CD14-positive monocyte (primary cell): ENCODE results near the gene PAIP2. TPM values are rescaled to one million over a fixed set of nuclear protein-coding genes. Genes with fewer than 3 reads are reported as not detected.
"Not testable (repeated sequence)": the region's sequence is repeated elsewhere in the genome, so short reads cannot be mapped to it uniquely, and the experiment has no call there.

ENCODE experiments used
- DNase-seq, 3 donors: peaks; one replicate each; pipeline ENCODE4 v3.0.0-alpha.2; 2011 to 2022
- H2AFZ ChIP-seq: 2 replicates; pipeline ENCODE4 v1.6.0; 2012; ENCODE audit warnings: mild to moderate bottlenecking, low read depth, low read length, inconsistent platforms; ENCODE audit not compliant: insufficient read depth, poor library complexity, severe bottlenecking
- H3K27ac ChIP-seq, 2 donors: 1 replicate in 1 of 2; 2 replicates in 1 of 2; pipeline ENCODE4 v1.5.1; 2012 to 2013; ENCODE audit warnings: low read length in 2 of 2, control low read depth in 1 of 2, inconsistent platforms in 1 of 2, low read depth in 1 of 2, mild to moderate bottlenecking in 1 of 2
- H3K27me3 ChIP-seq, 2 donors: one replicate each; pipeline versions ENCODE4 v1.6.0 to v1.6.1; 2011 to 2013; ENCODE audit warnings: low read length in 2 of 2; ENCODE audit not compliant: control insufficient read depth in 2 of 2, insufficient read depth in 2 of 2
- H3K36me3 ChIP-seq, 2 donors: replicated peaks in 1 of 2; 1 replicate in 1 of 2; 2 replicates in 1 of 2; pipeline versions ENCODE4 v1.5.1 to v1.6.1; 2012 to 2013; ENCODE audit warnings: low read length in 2 of 2, control low read depth in 1 of 2, inconsistent platforms in 1 of 2, mild to moderate bottlenecking in 1 of 2; ENCODE audit not compliant: insufficient read depth in 2 of 2, control insufficient read depth in 1 of 2
- H3K4me1 ChIP-seq, 2 donors: 1 replicate in 1 of 2; 2 replicates in 1 of 2; pipeline versions ENCODE4 v1.5.1 to v1.6.1; 2012 to 2013; ENCODE audit warnings: low read length in 2 of 2, control low read depth in 1 of 2, inconsistent platforms in 1 of 2, mild to moderate bottlenecking in 1 of 2, moderate library complexity in 1 of 2; ENCODE audit not compliant: insufficient read depth in 2 of 2, control insufficient read depth in 1 of 2
- H3K4me2 ChIP-seq: replicated peaks from 2 replicates; pipeline ENCODE3; 2012; ENCODE audit warnings: low read length, moderate library complexity, mild to moderate bottlenecking; ENCODE audit not compliant: poor library complexity, severe bottlenecking; ENCODE audit errors: extremely low read depth
- H3K4me3 ChIP-seq, 3 experiments: fragments of 200-600 bp in 1 of 3; sonication (generic) in 1 of 3; replicated peaks in 1 of 3; 1 replicate in 2 of 3; 2 replicates in 1 of 3; pipeline ENCODE4 v1.5.1; 2011 to 2013; ENCODE audit warnings: low read length in 3 of 3, mild to moderate bottlenecking in 3 of 3, control low read depth in 2 of 3, low read depth in 2 of 3, inconsistent platforms in 1 of 3, moderate library complexity in 1 of 3
- H3K79me2 ChIP-seq: 2 replicates; pipeline ENCODE4 v1.6.0; 2012; ENCODE audit warnings: mild to moderate bottlenecking, control low read depth, inconsistent platforms, low read length, moderate library complexity; ENCODE audit not compliant: insufficient read depth
- H3K9ac ChIP-seq: 2 replicates; pipeline ENCODE4 v1.6.0; 2017; ENCODE audit warnings: low read length, mild to moderate bottlenecking; ENCODE audit not compliant: insufficient read depth, poor library complexity, severe bottlenecking
- H3K9me3 ChIP-seq, 2 donors: replicated peaks in 1 of 2; 1 replicate in 1 of 2; 2 replicates in 1 of 2; pipeline versions ENCODE4 v1.5.1 to v1.6.1; 2012 to 2013; ENCODE audit warnings: low read length in 2 of 2, control low read depth in 1 of 2; ENCODE audit not compliant: control insufficient read depth in 1 of 2, insufficient read depth in 1 of 2
- H4K20me1 ChIP-seq: 2 replicates; pipeline ENCODE4 v1.6.0; 2012; ENCODE audit warnings: mild to moderate bottlenecking, low read length, control low read depth, moderate library complexity; ENCODE audit not compliant: insufficient read depth
- H3K27ac Mint-ChIP-seq, 7 donors: one replicate each; pipeline ENCODE4 v1.8.0; 2020; ENCODE audit warnings: mild to moderate bottlenecking in 7 of 7, mixed read lengths in 7 of 7, moderate library complexity in 6 of 7, inconsistent platforms in 2 of 7
- H3K27me3 Mint-ChIP-seq, 3 donors: one replicate each; pipeline ENCODE4 v1.8.0; 2021 to 2022; ENCODE audit warnings: low read depth in 3 of 3, mild to moderate bottlenecking in 3 of 3, mixed read lengths in 3 of 3, moderate library complexity in 3 of 3, inconsistent platforms in 1 of 3
- H3K36me3 Mint-ChIP-seq, 2 donors: one replicate each; pipeline ENCODE4 v1.8.0; 2020; ENCODE audit warnings: mixed read lengths in 2 of 2, inconsistent platforms in 1 of 2, mild to moderate bottlenecking in 1 of 2
- H3K4me1 Mint-ChIP-seq: one replicate; pipeline ENCODE4 v1.8.0; 2020; ENCODE audit warnings: mild to moderate bottlenecking, mixed read lengths
- H3K4me3 Mint-ChIP-seq, 2 donors: one replicate each; pipeline ENCODE4 v1.8.0; 2020; ENCODE audit warnings: mild to moderate bottlenecking in 2 of 2, mixed read lengths in 2 of 2, moderate library complexity in 1 of 2
- H3K9me3 Mint-ChIP-seq, 7 donors: one replicate each; pipeline ENCODE4 v1.8.0; 2020 to 2022; ENCODE audit warnings: mixed read lengths in 7 of 7, mild to moderate bottlenecking in 6 of 7, moderate library complexity in 6 of 7, inconsistent platforms in 2 of 7
- WGBS: methylation state at CpG from one replicate; pipeline ENCODE4 v1.1.5; 2013; ENCODE audit warnings: missing lambda C conversion rate; ENCODE audit not compliant: insufficient coverage; 5-methylcytosine and 5-hydroxymethylcytosine counted together
- intact Hi-C, 2 donors: fragments of 100-400 bp; cut with micrococcal nuclease; formaldehyde crosslinking; loops; one replicate each; pipeline versions ENCODE4 v1.15.0 to v1.15.1; 2023
- polyA plus RNA-seq, 3 donors: library from polyadenylated mRNA; depleted of rRNA in 1 of 3; unstranded in 2 of 3; stranded (reverse) in 1 of 3; fragments of 300-500 nt in 2 of 3; fragments of >200 nt in 1 of 3; fragmentation: Illumina TruSeq in 2 of 3; gene quantifications; 1 replicate in 2 of 3; 2 replicates in 1 of 3; pipeline ENCODE4 v1.2.3, GENCODE V29; 2012 to 2021
- TF ChIP-seq, protein P1 (sequence below): fragments of 200-600 bp; IDR thresholded peaks from one replicate; pipeline ENCODE4 v1.8.0; 2022; ENCODE audit warnings: antibody characterized with exemption, mild to moderate bottlenecking

Gene PAIP2
- polyA plus RNA-seq, 3 donors = 68.3 to 325 (median 313) TPM

DNA sequence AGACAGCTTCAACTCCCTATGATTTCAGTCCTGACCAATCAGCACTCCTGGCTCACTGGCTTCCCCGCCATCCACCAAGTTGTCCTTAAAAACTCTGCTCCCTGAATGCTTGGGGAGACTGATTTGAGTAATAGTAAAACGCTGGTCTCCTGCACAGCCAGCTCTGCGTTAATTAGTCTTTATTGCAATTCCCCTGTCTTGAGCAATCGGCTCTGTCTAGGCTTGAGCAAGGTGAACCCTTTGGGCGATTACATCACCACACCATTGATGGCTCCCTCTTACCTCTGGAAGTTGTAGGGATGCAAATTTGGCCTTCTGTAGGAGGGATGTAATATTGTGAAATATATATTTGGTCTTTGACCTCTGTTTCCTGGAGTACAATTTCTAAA is 44.4 kb downstream of the PAIP2 start:
- intact Hi-C loops = no loop called here
- peak in 2 of 3 donors; percentile 36 to 41 for DNase-seq
- H3K9me3 ChIP-seq = no peaks in the 10 kb centered on the region
- H3K4me2 ChIP-seq = peak overlapping the region; percentile 36
- Mint-ChIP-seq H3K27ac (peak overlapping the region in 2 of 7 donors; percentile 23 to 60), H3K36me3 (no peaks in the 10 kb centered on the region), H3K27me3 (peaks cover 13 to 24% (median 15%) of the 10 kb centered on the region in 3 donors), H3K4me1 (peaks cover 42% of the 10 kb centered on the region), H3K9me3 (no peaks in the 10 kb centered on the region), H3K4me3 (peak overlapping the region in 1 of 2 donors; percentile 21)
- peaks cover 0 to 4% of the 10 kb centered on the region in 2 donors for H3K27me3 ChIP-seq
- H3K79me2 ChIP-seq = no peaks in the 10 kb centered on the region
- H3K4me3 ChIP-seq = peak overlapping the region in 1 of 3 experiments; percentile 86
- H3K27ac ChIP-seq = no peak overlapping the region
- no CpG with 5 or more reads among the region's 5 CpGs for WGBS
- TF ChIP-seq, protein P1, sequence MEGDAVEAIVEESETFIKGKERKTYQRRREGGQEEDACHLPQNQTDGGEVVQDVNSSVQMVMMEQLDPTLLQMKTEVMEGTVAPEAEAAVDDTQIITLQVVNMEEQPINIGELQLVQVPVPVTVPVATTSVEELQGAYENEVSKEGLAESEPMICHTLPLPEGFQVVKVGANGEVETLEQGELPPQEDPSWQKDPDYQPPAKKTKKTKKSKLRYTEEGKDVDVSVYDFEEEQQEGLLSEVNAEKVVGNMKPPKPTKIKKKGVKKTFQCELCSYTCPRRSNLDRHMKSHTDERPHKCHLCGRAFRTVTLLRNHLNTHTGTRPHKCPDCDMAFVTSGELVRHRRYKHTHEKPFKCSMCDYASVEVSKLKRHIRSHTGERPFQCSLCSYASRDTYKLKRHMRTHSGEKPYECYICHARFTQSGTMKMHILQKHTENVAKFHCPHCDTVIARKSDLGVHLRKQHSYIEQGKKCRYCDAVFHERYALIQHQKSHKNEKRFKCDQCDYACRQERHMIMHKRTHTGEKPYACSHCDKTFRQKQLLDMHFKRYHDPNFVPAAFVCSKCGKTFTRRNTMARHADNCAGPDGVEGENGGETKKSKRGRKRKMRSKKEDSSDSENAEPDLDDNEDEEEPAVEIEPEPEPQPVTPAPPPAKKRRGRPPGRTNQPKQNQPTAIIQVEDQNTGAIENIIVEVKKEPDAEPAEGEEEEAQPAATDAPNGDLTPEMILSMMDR = no peak
- H3K36me3 ChIP-seq = no peaks in the 10 kb centered on the region
- no peak overlapping the region for H3K9ac ChIP-seq
- no peak overlapping the region for H2AFZ ChIP-seq
- H4K20me1 ChIP-seq = no peaks in the 10 kb centered on the region
- peaks cover 22 to 30% of the 10 kb centered on the region in 2 donors for H3K4me1 ChIP-seq

DNA sequence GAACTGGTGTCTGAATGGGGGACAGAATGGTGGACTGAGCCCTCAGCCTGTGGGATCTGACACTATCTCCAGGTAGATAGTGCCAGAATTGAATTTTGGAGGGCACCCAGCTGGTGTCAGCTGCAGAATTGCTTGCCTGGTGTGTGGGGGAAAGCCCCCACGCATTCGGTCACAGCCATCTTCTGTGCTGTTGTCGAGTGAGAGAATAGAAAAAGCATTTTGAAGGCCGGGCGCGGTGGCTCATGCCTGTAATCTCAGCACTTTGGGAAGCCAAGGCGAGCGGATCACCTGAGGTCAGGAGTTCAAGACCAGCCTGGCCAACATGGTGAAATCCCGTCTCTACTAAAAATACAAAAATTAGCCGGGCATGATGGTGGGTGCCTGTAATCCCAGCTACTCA is 45.3 kb downstream of the PAIP2 start:
- Mint-ChIP-seq H3K27me3 (peaks cover 23 to 33% (median 25%) of the 10 kb centered on the region in 3 donors), H3K4me1 (peaks cover 50% of the 10 kb centered on the region)
- H3K4me3 ChIP-seq, H3K9me3 Mint-ChIP-seq, H3K9me3 ChIP-seq, H3K4me2 ChIP-seq, H4K20me1 ChIP-seq, H3K36me3 Mint-ChIP-seq, H3K27ac ChIP-seq, H3K4me3 Mint-ChIP-seq, H3K79me2 ChIP-seq, H3K27ac Mint-ChIP-seq, H2AFZ ChIP-seq, H3K36me3 ChIP-seq, DNase-seq, H3K9ac ChIP-seq, intact Hi-C loops: not testable (repeated sequence)
- Histone ChIP-seq H3K4me1 (peaks cover 28 to 36% of the 10 kb centered on the region in 2 donors), H3K27me3 (peaks cover 2 to 13% of the 10 kb centered on the region in 2 donors)
- WGBS = 90% methylated on average over 3 of the region's 10 CpGs
